HepG2 (cell line): ENCODE measurements around the gene C16orf86. TPM values are rescaled to one million over a fixed set of nuclear protein-coding genes. Genes with fewer than 3 reads are reported as not detected.

Experiments used
- AHDC1 ChIP-seq: sonication (generic); formaldehyde crosslinking; IDR thresholded peaks from 2 replicates; pipeline ENCODE4 v1.5.1; 2020; ENCODE audit warnings: mild to moderate bottlenecking, missing genetic modification reagents, borderline replicate concordance
- CHD2 ChIP-seq: IDR thresholded peaks from 2 replicates; pipeline ENCODE4 v1.6.1; 2011; ENCODE audit warnings: low read depth, low read length, improper control_type of control experiment
- FOXK2 ChIP-seq: fragments of 450-650 bp; IDR thresholded peaks from 2 replicates; pipeline ENCODE4 v1.6.1; 2016
- HDAC2 ChIP-seq: sonication (generic); formaldehyde crosslinking; IDR thresholded peaks from 2 replicates; pipeline ENCODE4 v1.4.0; 2020; ENCODE audit warnings: missing genetic modification reagents
- HIC2 ChIP-seq: sonication (generic); formaldehyde crosslinking; IDR thresholded peaks from 2 replicates; pipeline ENCODE4 v1.9.0; 2022; ENCODE audit warnings: low read depth, missing genetic modification reagents
- MAFF ChIP-seq: IDR thresholded peaks from 2 replicates; pipeline ENCODE4 v1.6.1; 2011; ENCODE audit warnings: low read depth, low read length, improper control_type of control experiment
- NCOA5 ChIP-seq: sonication (generic); formaldehyde crosslinking; IDR thresholded peaks from 2 replicates; pipeline ENCODE4 v1.4.0; 2020; ENCODE audit warnings: missing genetic modification reagents
- TOPORS ChIP-seq: sonication (generic); formaldehyde crosslinking; IDR thresholded peaks from 2 replicates; pipeline ENCODE4 v1.8.0; 2023; ENCODE audit warnings: mild to moderate bottlenecking, missing genetic modification reagents
- ZNF20 ChIP-seq: sonication (generic); formaldehyde crosslinking; IDR thresholded peaks from 2 replicates; pipeline ENCODE4 v1.4.0; 2020; ENCODE audit warnings: mild to moderate bottlenecking, moderate library complexity, missing genetic modification reagents
- ZNF318 ChIP-seq: sonication (generic); formaldehyde crosslinking; IDR thresholded peaks from 2 replicates; pipeline ENCODE4 v1.4.0; 2020; ENCODE audit warnings: mild to moderate bottlenecking, missing genetic modification reagents
- ZNF576 ChIP-seq: sonication (generic); formaldehyde crosslinking; IDR thresholded peaks from 2 replicates; pipeline ENCODE4 v1.4.0; 2020; ENCODE audit warnings: mild to moderate bottlenecking, missing genetic modification reagents
- ZNF615 ChIP-seq: sonication (generic); formaldehyde crosslinking; IDR thresholded peaks from 2 replicates; pipeline ENCODE4 v1.5.0; 2020; ENCODE audit warnings: mild to moderate bottlenecking, missing genetic modification reagents, borderline replicate concordance
- ZSCAN22 ChIP-seq: sonication (generic); formaldehyde crosslinking; IDR thresholded peaks from 2 replicates; pipeline ENCODE4 v1.4.0; 2020; ENCODE audit warnings: mild to moderate bottlenecking, missing genetic modification reagents
- polyA plus RNA-seq, 8 experiments: library from polyadenylated mRNA; depleted of rRNA in 3 of 8; stranded (reverse) in 7 of 8; unstranded in 1 of 8; fragments of >200 nt; fragmentation: Illumina TruSeq in 4 of 8; extraction: Trizol in 4 of 8; gene quantifications; 2 replicates each; pipeline versions ENCODE4 v1.2.1 to v1.2.3, GENCODE V29; 2011 to 2016; ENCODE audit warnings: low read depth in 4 of 8, missing spikeins in 1 of 8, mixed read lengths in 1 of 8; ENCODE audit not compliant: insufficient read depth in 1 of 8
- total RNA-seq, 5 experiments: library from RNA; depleted of rRNA; stranded (reverse); fragments of >200 nt; fragmentation: Illumina TruSeq; extraction: Trizol; gene quantifications; 2 replicates each; pipeline ENCODE4 v1.2.3, GENCODE V29; 2016; ENCODE audit warnings: low read depth in 1 of 5

The C16orf86 gene
- total and polyA plus RNA-seq, 2 of the 13 experiments (the other 11 are each of a cell fraction or from before 2014, with no cell fraction given) = 1.5 to 3.1 TPM

- TF ChIP-seq ZSCAN22 = no peak
- no peak for TF ChIP-seq ZNF318 (CRISPR knock-in tag)
- TF ChIP-seq TOPORS (CRISPR knock-in tag) = no peak
- no peak for TF ChIP-seq AHDC1
- TF ChIP-seq ZNF615 = no peak
- no peak for TF ChIP-seq CHD2
- no peak for TF ChIP-seq NCOA5 (CRISPR knock-in tag)
- TF ChIP-seq ZNF20 (CRISPR knock-in tag) = no peak
- TF ChIP-seq FOXK2 = no peak
- no peak for TF ChIP-seq ZNF576
- no peak for TF ChIP-seq MAFF
- no peak for TF ChIP-seq HIC2 (CRISPR knock-in tag)
- TF ChIP-seq HDAC2 (CRISPR knock-in tag) = no peak
These were observed 14.0 kb upstream of the C16orf86 start (continued) for GRCh38 chr16:67652578-67653127.
